Measurements from ENCODE around the gene GFY. TPM values are rescaled to one million over a fixed set of nuclear protein-coding genes. Genes with fewer than 3 reads are reported as not detected.

The GFY gene
- total RNA-seq, 3 donors from 2014 or later (not counting 1 experiment from before 2014, with no cell fraction given) = not detected

- H3K4me3 ChIP-seq (ENCODE audit: low read length) = no peak overlapping the region
- H3K27me3 ChIP-seq (ENCODE audit: control insufficient read depth, insufficient read depth, low read length) = peaks cover 57% of the 10 kb centered on the region
- Mint-ChIP-seq H3K27me3 (ENCODE audit: low read depth in 2 of 2) (peaks cover 64 to 65% of the 10 kb centered on the region in 2 donors), H3K4me3 (peak overlapping the region; percentile 51), H3K9me3 (no peaks in the 10 kb centered on the region), H3K36me3 (no peaks in the 10 kb centered on the region), H3K4me1 (peaks cover 26 to 55% of the 10 kb centered on the region in 2 donors), H3K27ac (no peak overlapping the region)
- TF ChIP-seq CTCF (IDR thresholded peaks at IDR 0.05) = no peak
- no peaks in the 10 kb centered on the region for H3K36me3 ChIP-seq (ENCODE audit: control insufficient read depth, insufficient read depth, low read length)
- peaks cover 43% of the 10 kb centered on the region for H3K4me1 ChIP-seq (ENCODE audit: control insufficient read depth, insufficient read depth, low read length)
- no peaks in the 10 kb centered on the region for H3K9me3 ChIP-seq (ENCODE audit: control insufficient read depth, insufficient read depth, low read length)
- ATAC-seq (no peak), DNase-seq (no peak)
- 43% methylated on average over 19 of the region's 19 CpGs for WGBS (ENCODE audit: insufficient coverage)
- no peak overlapping the region for H3K27ac ChIP-seq (ENCODE audit: low read length)
- intact Hi-C loops (cut with micrococcal nuclease) = no loop called here
These were observed 15.4 kb downstream of the GFY start for GRCh38 chr19:49440439-49441209.

GRCh38 chr19:49441210-49441959 is 16.2 kb downstream of the GFY start, which contains the start of gene SLC17A7:
TSS of gene SLC17A7 (minus strand) at chr19:49441527. CDS start at chr19:49441379, 148 bp downstream.
- peak in 1 of 2 donors; percentile 72 for DNase-seq
- Mint-ChIP-seq H3K36me3 (no peaks in the 10 kb centered on the region), H3K27ac (peak within 1 kb of the TSS in 1 of 2 donors; percentile 88), H3K4me1 (peaks cover 18 to 52% of the 10 kb centered on the region in 2 donors), H3K4me3 (peak within 1 kb of the TSS; percentile 83), H3K27me3 (ENCODE audit: low read depth in 2 of 2) (peaks cover 56 to 58% of the 10 kb centered on the region in 2 donors), H3K9me3 (no peaks in the 10 kb centered on the region)
- WGBS (ENCODE audit: insufficient coverage) = 4% methylated on average over 56 of the region's 56 CpGs
- H3K27ac ChIP-seq (ENCODE audit: low read length) = no peak within 1 kb of the TSS
- peaks cover 51% of the 10 kb centered on the region for H3K27me3 ChIP-seq (ENCODE audit: control insufficient read depth, insufficient read depth, low read length)
- intact Hi-C loops (cut with micrococcal nuclease) = no loop called here
- ATAC-seq = peak in 2 of 3 donors; percentile 17 to 20
- no peak for TF ChIP-seq CTCF (IDR thresholded peaks at IDR 0.05)
- H3K36me3 ChIP-seq (ENCODE audit: control insufficient read depth, insufficient read depth, low read length) = no peaks in the 10 kb centered on the region
- no peak within 1 kb of the TSS for H3K4me3 ChIP-seq (ENCODE audit: low read length)
- peaks cover 38% of the 10 kb centered on the region for H3K4me1 ChIP-seq (ENCODE audit: control insufficient read depth, insufficient read depth, low read length)
- no peaks in the 10 kb centered on the region for H3K9me3 ChIP-seq (ENCODE audit: control insufficient read depth, insufficient read depth, low read length)

GRCh38 chr19:49441960-49442350 is 16.8 kb downstream of the GFY start:
- H3K27me3 Mint-ChIP-seq (ENCODE audit: low read depth in 2 of 2) = peaks cover 50 to 52% of the 10 kb centered on the region in 2 donors
- ATAC-seq (no peak), DNase-seq (no peak)
- H3K27ac ChIP-seq (ENCODE audit: low read length) = no peak overlapping the region
- TF ChIP-seq CTCF (IDR thresholded peaks at IDR 0.05) = no peak
- peak overlapping the region in 1 of 2 donors; percentile 88 for H3K27ac Mint-ChIP-seq
- H3K36me3 Mint-ChIP-seq = no peaks in the 10 kb centered on the region
- H3K4me1 ChIP-seq (ENCODE audit: control insufficient read depth, insufficient read depth, low read length) = peaks cover 33% of the 10 kb centered on the region
- intact Hi-C loops (cut with micrococcal nuclease) = no loop called here
- H3K36me3 ChIP-seq (ENCODE audit: control insufficient read depth, insufficient read depth, low read length) = peaks cover 5% of the 10 kb centered on the region
- no peaks in the 10 kb centered on the region for H3K9me3 ChIP-seq (ENCODE audit: control insufficient read depth, insufficient read depth, low read length)
- WGBS (ENCODE audit: insufficient coverage) = 28% methylated on average over 14 of the region's 14 CpGs
- H3K4me1 Mint-ChIP-seq = peaks cover 17 to 49% of the 10 kb centered on the region in 2 donors
- no peak overlapping the region for H3K4me3 ChIP-seq (ENCODE audit: low read length)
- H3K9me3 Mint-ChIP-seq = no peaks in the 10 kb centered on the region
- peak overlapping the region; percentile 83 for H3K4me3 Mint-ChIP-seq
- peaks cover 46% of the 10 kb centered on the region for H3K27me3 ChIP-seq (ENCODE audit: control insufficient read depth, insufficient read depth, low read length)
